Stimulated activated naive CD8-positive, alpha-beta T cell treated with anti-CD3 and anti-CD28 coated beads, Interleukin-15, amount 100 ng/mL, for 72 hours (primary cell): ENCODE measurements around the gene ZNF714.
A peak's percentile ranks its signal among the peaks of the same experiment; 100 is the strongest.

Experiments
- ATAC-seq: fragments of 150-1000 bp; cut with Tn5 transposase; 2 replicates; pipeline ENCODE4 v1.10.0; 2021; ENCODE audit warnings: mild to moderate bottlenecking, moderate library complexity
- DNase-seq, 2 donors: peaks; one replicate each; pipeline ENCODE4 v3.0.0; 2021 to 2022
- H3K27ac Mint-ChIP-seq, 2 donors: one replicate each; pipeline ENCODE4 v1.8.0; 2022; ENCODE audit warnings: mild to moderate bottlenecking in 2 of 2, mixed read lengths in 2 of 2, moderate library complexity in 2 of 2
- H3K27me3 Mint-ChIP-seq: one replicate; pipeline ENCODE4 v1.8.0; 2022; ENCODE audit warnings: mixed read lengths
- H3K4me1 Mint-ChIP-seq: one replicate; pipeline ENCODE4 v1.8.0; 2022; ENCODE audit warnings: mild to moderate bottlenecking, mixed read lengths
- H3K4me3 Mint-ChIP-seq, 2 donors: one replicate each; pipeline ENCODE4 v1.8.0; 2022; ENCODE audit warnings: mild to moderate bottlenecking in 2 of 2, mixed read lengths in 2 of 2, moderate library complexity in 1 of 2
- H3K9me3 Mint-ChIP-seq, 2 donors: one replicate each; pipeline ENCODE4 v1.8.0; 2022; ENCODE audit warnings: mixed read lengths in 2 of 2

ZNF714 gene

DNA sequence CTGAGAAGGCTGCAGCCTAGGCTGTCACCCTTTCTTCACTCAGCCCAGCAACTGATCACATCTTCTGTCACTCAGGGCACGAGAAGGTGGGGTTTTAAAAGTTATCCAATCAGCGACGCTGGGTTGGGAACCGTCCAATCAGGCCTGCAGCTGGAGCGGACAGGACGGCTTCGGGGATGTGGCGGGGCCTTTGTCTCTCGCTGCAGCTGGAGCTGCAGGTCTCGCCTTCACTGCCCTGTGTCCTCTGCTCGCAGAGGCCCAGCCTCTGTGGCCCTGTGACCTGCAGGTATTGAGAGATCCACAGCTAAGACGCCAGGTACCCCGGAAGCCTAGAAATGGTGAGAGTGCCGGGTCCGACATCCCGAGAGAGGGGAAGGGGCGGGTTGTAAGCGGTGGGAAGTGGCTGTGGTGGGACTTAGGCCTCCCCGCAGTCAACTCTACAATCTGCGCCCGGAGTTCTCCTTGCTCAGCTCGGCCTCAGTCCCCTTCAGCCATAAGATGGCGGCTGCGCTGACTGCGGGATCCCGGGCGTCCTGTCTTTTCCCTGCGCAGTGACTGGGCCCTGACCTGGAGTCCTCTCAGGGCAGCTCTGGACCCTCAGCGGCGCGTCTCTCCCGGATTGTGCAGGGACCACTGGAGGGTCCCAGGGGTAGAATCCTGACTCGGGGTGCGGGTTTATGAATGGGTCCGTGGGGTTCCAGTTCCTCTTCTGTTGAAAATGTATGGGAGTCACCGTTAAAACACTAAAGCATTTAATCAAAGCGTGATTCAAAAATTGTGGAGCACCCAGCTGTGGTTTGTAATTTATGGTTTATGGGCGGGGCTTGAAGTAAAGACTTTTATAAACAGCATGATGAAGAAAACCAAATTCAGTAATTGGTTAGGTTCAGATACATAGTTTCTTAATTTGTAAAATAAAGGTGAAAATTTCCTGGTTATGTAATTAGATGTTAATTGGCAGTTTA, at the start of gene ZNF714:
Gene ZNF714 (plus strand): TSS at position 193 of the 965 bp plus-strand sequence. CDS start 16,066 bp downstream, outside the sequence.
- Mint-ChIP-seq H3K4me1 (peaks cover 25% of the 10 kb centered on the region), H3K27me3 (no peaks in the 10 kb centered on the region), H3K9me3 (no peaks in the 10 kb centered on the region), H3K27ac (peak within 1 kb of the TSS; percentile 99 to 100), H3K4me3 (peak within 1 kb of the TSS; percentile 100)
- peak; percentile 75 to 91 for DNase-seq
- ATAC-seq: peak; percentile 98

DNA sequence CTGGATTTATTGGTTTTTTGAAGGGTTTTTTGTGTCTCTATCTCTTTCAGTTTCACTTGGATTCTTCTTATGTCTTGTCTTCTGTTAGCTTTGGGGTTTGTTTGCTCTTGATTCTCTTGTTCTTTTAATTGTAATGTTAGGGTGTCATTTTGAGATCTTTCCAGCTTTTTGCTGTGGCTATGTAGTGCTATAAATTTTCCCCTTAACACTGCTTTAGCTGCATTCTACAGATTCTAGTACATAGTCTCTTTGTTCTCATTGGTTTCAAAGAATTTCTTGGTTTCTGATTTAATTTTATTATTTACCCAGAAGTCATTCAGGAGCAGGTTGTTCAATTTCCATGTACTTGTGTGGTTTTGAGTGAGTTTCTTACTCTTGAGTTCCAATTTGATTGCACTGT, 37.0 kb upstream of the ZNF714 start:
- H3K4me3 Mint-ChIP-seq: no peak overlapping the region
- H3K9me3 Mint-ChIP-seq: peaks cover 47 to 53% of the 10 kb centered on the region in 2 donors
- H3K27ac Mint-ChIP-seq: no peak overlapping the region

DNA sequence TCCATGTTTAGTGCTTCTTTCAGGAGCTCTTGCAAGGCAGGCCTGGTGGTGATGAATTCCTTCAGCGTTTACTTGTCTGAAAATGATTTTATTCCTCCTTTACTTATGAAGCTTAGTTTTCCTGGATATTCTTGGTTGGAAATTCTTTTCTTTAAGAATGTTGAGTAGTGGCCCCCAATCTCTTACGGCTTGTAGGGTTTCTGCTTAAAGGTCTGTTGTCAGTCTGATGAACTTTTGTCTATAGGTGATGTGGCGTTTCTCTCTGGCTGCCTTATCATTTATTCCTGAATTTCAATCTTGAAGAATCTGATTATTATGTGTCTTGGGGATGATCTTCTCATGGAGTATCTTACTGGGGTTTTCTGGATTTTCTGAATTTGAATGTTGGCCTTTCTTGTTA, 35.5 kb upstream of the ZNF714 start:
- peaks cover 6% of the 10 kb centered on the region for H3K4me1 Mint-ChIP-seq
- peaks cover 47 to 53% of the 10 kb centered on the region in 2 donors for H3K9me3 Mint-ChIP-seq
- no peak for ATAC-seq
- no peak overlapping the region for H3K27ac Mint-ChIP-seq
- DNase-seq: no peak
- no peaks in the 10 kb centered on the region for H3K27me3 Mint-ChIP-seq
- H3K4me3 Mint-ChIP-seq: no peak overlapping the region

More for the DNA sequence above, 37.0 kb upstream of the ZNF714 start:
- H3K27me3 Mint-ChIP-seq: no peaks in the 10 kb centered on the region
- H3K4me1 Mint-ChIP-seq: peaks cover 6% of the 10 kb centered on the region
- no peak for DNase-seq
- ATAC-seq: no peak

DNA sequence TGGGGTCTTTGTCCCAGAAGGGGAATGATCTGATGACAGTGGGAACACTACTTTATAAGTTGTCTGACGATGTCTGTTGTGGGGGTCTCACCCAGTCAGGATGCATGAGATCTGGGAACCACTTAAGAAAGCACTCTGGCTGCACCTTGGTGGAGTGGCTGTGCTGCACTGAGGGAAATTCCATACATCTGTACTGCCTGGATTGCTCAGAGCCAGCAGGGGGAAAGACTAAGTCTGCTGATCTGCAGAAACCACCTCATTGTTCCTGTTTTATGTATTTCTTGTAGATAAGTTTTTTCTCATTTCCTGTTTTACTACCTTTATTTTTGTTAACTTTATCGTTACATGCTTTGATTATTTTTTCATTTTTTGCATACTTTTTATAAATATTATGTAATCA, 34.3 kb upstream of the ZNF714 start:
- Mint-ChIP-seq H3K27ac (peak overlapping the region in 1 of 2 donors; percentile 42), H3K27me3 (no peaks in the 10 kb centered on the region), H3K4me1 (peaks cover 6% of the 10 kb centered on the region), H3K4me3 (no peak overlapping the region), H3K9me3 (peaks cover 51 to 56% of the 10 kb centered on the region in 2 donors)
- ATAC-seq (no peak), DNase-seq (no peak)

DNA sequence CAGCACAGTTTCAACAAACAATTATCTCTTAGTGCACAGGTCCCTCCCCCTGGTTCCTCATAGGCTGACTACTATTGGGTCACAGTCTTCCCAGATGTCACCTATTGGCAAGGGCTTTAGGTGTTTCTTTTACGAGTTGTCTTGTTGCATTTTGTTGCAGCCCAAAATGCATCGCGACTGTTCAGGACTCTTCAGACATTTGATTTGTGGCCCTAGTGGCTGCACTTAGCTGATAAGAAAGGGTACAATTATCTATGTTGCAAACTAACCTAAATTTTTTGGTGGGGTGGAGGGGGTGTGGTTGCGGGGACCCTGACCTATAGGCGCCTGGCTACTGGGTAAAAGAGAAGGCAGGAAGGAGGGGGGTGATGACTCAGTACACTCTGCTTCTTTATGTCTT, 29.1 kb upstream of the ZNF714 start:
- H3K9me3 Mint-ChIP-seq: peaks cover 19 to 22% of the 10 kb centered on the region in 2 donors

DNA sequence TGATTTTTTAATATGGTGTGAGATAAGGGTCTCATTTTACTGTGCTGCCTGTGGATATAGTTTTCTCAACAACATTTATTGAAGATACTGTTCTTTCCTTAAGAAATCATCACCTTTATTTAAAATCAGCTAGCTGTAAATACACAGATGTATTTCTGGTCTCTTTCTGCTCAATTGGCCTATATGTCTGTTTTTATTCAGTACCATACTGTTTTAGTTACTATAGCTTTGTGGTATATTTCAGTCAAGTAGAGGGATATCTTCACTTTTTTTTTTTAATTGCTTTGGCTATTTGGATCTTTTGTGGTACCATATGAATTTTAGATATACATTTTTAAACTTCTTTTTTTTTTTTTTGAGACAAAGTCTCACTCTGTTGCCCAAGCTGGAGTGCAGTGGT, 16.7 kb upstream of the ZNF714 start:
- ATAC-seq: no peak
- Mint-ChIP-seq H3K27me3 (no peaks in the 10 kb centered on the region), H3K4me3 (no peak overlapping the region)

More for the DNA sequence above, 29.1 kb upstream of the ZNF714 start:
- DNase-seq (no peak), ATAC-seq (no peak)
- Mint-ChIP-seq H3K27me3 (no peaks in the 10 kb centered on the region), H3K4me3 (no peak overlapping the region), H3K4me1 (no peaks in the 10 kb centered on the region), H3K27ac (no peak overlapping the region)

DNA sequence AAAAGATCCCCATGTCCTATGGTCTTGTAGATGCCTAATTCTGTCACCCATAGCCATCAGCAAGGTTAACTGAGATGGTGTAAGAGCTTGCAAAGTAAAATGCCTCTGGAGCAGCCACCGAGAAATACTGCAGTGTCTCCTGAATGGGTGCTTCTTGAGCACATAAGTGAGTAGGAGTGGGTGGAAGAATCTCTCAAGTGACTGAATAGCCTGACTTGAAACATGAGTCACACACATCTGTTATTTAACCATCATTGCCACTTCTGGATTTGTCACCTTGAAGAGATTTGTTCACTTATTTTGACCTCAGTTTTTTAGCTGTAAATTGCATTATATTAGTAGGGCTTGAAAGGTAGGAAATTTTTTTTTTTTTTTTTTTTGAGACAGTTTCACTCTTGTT, 2.3 kb downstream of the ZNF714 start:
- H3K27me3 Mint-ChIP-seq: no peaks in the 10 kb centered on the region
- H3K9me3 Mint-ChIP-seq: no peaks in the 10 kb centered on the region
- peak; percentile 67 for ATAC-seq
- DNase-seq: peak; percentile 18 to 45
- peak overlapping the region in 1 of 2 donors; percentile 71 for H3K27ac Mint-ChIP-seq
- H3K4me1 Mint-ChIP-seq: peaks cover 25% of the 10 kb centered on the region
- H3K4me3 Mint-ChIP-seq: peak overlapping the region in 1 of 2 donors; percentile 100

More for the DNA sequence above, 16.7 kb upstream of the ZNF714 start:
- no peak for DNase-seq
- H3K9me3 Mint-ChIP-seq: no peaks in the 10 kb centered on the region
- H3K4me1 Mint-ChIP-seq: no peaks in the 10 kb centered on the region
- H3K27ac Mint-ChIP-seq: peak overlapping the region in 1 of 2 donors; percentile 63

DNA sequence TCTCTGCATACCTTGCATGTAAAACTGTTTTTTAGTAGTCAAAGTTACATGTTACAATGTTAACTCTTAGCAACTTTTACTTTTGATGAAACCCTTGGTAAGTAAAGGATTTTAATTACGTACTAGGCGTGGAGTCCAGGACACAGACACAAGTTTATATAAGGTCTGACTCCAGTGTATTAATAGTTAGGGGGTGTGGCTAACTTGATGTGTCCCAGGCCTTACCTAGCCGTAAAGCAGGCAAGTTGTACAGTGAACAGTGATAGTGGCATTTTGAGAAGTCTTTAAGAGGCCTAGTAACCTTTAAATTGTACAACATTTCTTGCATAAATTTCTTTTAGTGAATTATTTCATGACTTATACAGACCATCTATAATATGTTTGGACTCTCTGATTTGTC, 5.9 kb downstream of the ZNF714 start:
- no peak overlapping the region for H3K27ac Mint-ChIP-seq
- no peak for DNase-seq
- H3K4me1 Mint-ChIP-seq: peaks cover 24% of the 10 kb centered on the region
- ATAC-seq: no peak
- H3K4me3 Mint-ChIP-seq: no peak overlapping the region
- no peaks in the 10 kb centered on the region for H3K27me3 Mint-ChIP-seq
- no peaks in the 10 kb centered on the region for H3K9me3 Mint-ChIP-seq

DNA sequence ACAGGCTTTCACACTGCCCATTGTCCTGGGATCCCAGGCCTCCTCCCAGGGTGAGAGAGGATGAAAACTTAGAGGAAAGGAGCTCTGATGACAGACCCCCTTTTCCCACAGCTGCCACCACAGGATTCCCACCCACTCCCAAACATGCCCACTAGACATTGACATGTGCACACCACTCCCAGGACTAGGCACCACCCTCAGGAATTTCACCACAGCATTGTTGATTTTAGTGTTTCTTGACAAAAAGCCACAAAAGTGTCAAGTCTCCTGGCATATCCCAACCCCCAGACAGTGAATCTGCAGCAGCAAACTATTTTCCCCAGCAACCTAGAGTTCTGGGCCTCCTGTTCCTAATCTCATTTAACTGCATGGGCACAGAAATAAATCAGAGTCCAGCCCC, 10.1 kb downstream of the ZNF714 start:
- no peak for ATAC-seq
- DNase-seq: no peak
- H3K27me3 Mint-ChIP-seq: no peaks in the 10 kb centered on the region
- H3K4me3 Mint-ChIP-seq: no peak overlapping the region
- H3K9me3 Mint-ChIP-seq: no peaks in the 10 kb centered on the region
- no peaks in the 10 kb centered on the region for H3K4me1 Mint-ChIP-seq
- peak overlapping the region in 1 of 2 donors; percentile 48 for H3K27ac Mint-ChIP-seq

DNA sequence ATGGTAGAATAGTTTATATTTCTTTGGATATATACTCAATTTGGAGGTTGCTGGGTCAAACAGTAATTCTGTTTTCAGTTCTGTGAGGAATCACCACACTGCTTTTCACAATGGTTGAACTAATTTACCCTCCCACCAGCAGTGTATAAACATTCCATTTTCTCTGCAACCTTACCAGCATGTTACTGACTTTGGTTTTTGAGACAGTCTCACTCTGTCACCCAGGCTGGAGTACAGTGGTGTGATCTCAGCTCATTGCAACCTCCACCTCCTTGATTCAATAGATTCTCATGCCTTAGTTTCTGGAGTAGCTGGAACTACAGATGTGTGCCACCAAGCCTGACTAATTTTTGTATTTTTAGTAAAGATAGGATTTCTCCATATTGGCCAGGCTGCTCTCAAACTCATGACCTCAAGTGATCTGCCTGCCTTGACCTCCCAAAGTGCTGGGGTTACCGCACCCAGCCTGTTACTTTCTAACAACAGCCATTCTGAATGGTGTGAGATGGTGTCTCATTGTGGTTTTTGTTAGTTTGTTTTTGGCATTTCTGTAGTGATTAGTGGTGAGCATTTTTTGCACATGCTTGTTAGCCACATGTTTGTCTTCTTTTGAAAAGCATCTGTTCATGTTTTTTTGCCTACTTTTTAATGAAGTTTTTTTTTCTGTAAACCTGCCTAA, 12.5 kb downstream of the ZNF714 start:
- no peak overlapping the region for H3K27ac Mint-ChIP-seq
- H3K4me1 Mint-ChIP-seq: no peaks in the 10 kb centered on the region
- DNase-seq: no peak
- no peaks in the 10 kb centered on the region for H3K9me3 Mint-ChIP-seq
- ATAC-seq: no peak
- H3K27me3 Mint-ChIP-seq: no peaks in the 10 kb centered on the region
- H3K4me3 Mint-ChIP-seq: no peak overlapping the region

DNA sequence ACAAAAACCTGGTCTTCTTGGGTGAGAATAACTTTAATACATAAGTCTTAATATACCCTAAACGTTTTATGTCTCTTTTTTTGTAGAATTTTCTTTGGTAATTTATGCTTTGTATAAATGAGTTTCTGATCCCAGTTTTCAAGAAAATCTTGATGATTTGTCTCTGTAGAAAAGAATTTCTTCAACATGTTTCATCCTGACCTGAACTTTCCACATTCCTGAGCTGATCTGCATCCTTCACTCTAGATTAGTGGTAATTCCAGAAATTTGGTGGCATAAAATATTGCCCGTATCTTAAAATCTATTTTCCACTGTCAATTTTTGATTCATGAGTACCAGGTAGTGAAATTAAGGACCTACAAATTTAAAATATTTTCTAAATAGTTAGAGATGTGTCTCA, 16.3 kb downstream of the ZNF714 start:
- DNase-seq (no peak), ATAC-seq (no peak)
- Mint-ChIP-seq H3K27ac (peak overlapping the region in 1 of 2 donors; percentile 19), H3K4me3 (no peak overlapping the region), H3K4me1 (no peaks in the 10 kb centered on the region), H3K9me3 (no peaks in the 10 kb centered on the region), H3K27me3 (no peaks in the 10 kb centered on the region)

DNA sequence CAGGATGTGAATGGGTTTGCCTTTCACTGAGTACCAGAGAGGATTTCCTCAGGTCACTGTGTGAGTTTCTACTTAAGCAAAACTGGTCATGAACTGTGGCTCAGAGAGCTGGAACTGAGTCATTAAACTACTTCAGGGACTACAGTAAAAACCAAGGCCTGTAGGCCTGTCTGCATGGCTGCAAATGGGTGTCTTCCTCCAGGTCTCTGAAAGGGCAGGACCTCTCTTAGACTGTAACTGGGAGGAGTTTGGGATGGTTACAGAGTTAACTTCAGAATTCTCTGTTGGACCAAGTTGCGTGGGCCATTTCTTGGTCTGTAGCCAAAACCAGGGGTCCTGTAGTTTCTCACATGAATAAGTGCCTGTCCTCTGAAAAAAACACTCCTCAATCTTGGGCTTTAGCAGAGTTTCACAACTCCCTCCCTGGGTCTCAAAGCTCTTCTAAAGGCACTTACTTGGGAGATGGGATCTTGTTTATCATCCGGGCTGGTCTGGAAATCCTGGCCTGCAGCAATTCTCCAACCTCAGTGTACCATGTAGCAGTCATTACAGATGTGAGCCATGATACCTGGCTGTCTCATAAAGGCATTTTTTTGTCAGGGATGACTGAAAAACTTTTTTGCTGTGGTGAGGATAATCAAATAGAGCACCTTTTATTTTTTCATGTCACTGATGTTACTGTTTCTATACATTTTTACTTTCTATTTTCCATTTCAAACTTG, 19.7 kb downstream of the ZNF714 start:
- Mint-ChIP-seq H3K4me1 (no peaks in the 10 kb centered on the region), H3K4me3 (no peak overlapping the region), H3K9me3 (no peaks in the 10 kb centered on the region), H3K27me3 (no peaks in the 10 kb centered on the region), H3K27ac (peak overlapping the region in 1 of 2 donors; percentile 48)
- peak; percentile 65 for ATAC-seq
- DNase-seq: no peak

DNA sequence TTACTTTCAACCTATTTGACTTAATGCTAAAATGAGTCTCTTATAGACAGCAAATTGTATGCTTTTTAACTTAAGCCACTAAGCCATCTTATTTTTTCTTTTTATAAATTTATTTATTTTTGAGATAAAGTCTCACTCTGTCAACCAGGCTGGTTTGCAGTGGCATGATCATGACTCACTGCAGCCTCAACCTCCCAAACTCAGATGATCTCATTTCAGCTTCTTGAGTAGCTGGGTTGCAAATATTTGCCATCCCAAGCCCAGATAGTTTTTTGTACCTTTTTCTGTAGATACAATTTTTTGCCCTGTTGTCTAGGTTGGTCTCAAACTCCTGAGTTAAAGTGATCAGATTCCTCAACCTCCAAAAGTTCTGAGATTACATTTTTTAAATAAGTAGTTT, 27.1 kb downstream of the ZNF714 start:
- no peak for ATAC-seq
- no peaks in the 10 kb centered on the region for H3K27me3 Mint-ChIP-seq
- peaks cover 25 to 48% of the 10 kb centered on the region in 2 donors for H3K9me3 Mint-ChIP-seq
- H3K4me3 Mint-ChIP-seq: no peak overlapping the region
- no peak for DNase-seq
- H3K4me1 Mint-ChIP-seq: no peaks in the 10 kb centered on the region
- H3K27ac Mint-ChIP-seq: no peak overlapping the region

DNA sequence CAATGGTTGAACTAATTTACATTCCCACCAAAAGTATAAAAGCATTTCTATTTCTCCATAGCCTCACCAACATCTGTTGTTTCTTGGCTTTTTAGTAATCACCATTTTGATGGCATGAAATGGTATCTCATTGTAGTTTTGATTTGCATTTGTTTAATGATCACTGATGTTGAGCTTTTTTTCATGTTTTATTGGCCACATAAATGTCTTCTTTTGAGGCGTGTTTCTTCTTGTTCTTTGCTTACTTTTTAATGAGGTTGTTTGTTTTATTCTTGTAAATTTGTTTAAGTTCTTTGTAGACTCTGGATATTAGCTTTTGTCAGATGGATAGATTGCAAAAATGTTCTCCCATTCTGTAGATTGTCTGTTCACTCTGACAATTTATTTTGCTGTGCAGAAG, 28.2 kb downstream of the ZNF714 start:
- Mint-ChIP-seq H3K9me3 (peaks cover 35 to 59% of the 10 kb centered on the region in 2 donors), H3K27ac (no peak overlapping the region), H3K4me3 (no peak overlapping the region), H3K27me3 (no peaks in the 10 kb centered on the region), H3K4me1 (no peaks in the 10 kb centered on the region)
- ATAC-seq (no peak), DNase-seq (no peak)

DNA sequence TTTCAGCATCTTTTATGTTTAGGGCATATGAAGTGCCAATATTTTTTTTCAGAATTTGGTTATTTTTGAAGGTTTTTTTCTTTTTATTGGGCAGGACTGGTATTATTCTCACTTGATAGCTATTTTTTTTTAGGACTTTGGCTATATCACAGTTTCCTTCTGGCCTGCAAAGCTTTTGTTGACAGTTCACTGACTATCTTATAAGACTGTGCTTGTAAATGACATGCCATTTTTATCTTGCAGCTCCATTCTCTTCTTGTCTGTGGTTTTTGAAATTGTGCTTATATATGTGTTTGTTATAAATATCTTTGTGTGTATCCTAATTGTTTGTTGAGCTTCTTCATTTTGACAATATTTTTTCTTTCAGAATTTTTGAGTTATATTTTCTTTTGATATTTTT, 33.4 kb downstream of the ZNF714 start:
- no peak overlapping the region for H3K4me3 Mint-ChIP-seq
- no peaks in the 10 kb centered on the region for H3K4me1 Mint-ChIP-seq
- no peak for DNase-seq
- ATAC-seq: no peak
- peaks cover 49 to 58% of the 10 kb centered on the region in 2 donors for H3K9me3 Mint-ChIP-seq
- H3K27ac Mint-ChIP-seq: no peak overlapping the region
- no peaks in the 10 kb centered on the region for H3K27me3 Mint-ChIP-seq
